ENCODE measurements around the gene IL1RAPL1. TPM values are rescaled to one million over a fixed set of nuclear protein-coding genes. Genes with fewer than 3 reads are reported as not detected.

Gene IL1RAPL1
- polyA plus RNA-seq, 1 of the 3 experiments (the other 2 are of a cell fraction) = 2.8 TPM

DNA sequence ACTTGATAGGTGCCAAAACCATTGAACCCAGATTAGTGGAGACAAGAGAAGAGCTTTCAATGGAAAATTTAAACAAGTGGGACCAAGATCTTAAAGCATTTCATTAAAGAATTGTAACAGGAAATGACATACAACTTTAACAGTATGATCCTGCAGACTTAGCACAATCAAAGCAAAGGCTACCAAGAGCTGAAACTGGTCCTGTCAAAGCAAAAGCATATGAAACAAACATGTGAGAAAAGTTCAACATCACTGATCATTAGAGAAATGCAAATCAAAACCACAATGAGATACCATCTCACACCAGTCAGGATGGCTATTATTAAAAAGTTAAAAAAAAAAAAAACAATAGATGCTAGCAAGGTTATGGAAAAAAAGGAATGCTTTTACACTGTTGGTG, 425.6 kb downstream of the IL1RAPL1 start:
- POLR2A ChIA-PET = no interaction called here
- Histone ChIP-seq H3K27ac (ENCODE audit: low read depth in 2 of 2, low read length in 1 of 2) (no peak overlapping the region), H3K36me3 (replicated peaks in 1 of 2; ENCODE audit: control insufficient read depth in 1 of 2, insufficient read depth in 2 of 2, low read length in 1 of 2) (no peaks in the 10 kb centered on the region), H3K9me3 (no peaks in the 10 kb centered on the region), H3K4me2 (no peak overlapping the region), H3K27me3 (ENCODE audit: insufficient read depth) (no peaks in the 10 kb centered on the region), H3K4me1 (ENCODE audit: control insufficient read depth in 1 of 2, insufficient read depth in 2 of 2, low read depth in 1 of 2, low read length in 1 of 2) (no peaks in the 10 kb centered on the region), H3K9me2 (no peaks in the 10 kb centered on the region), H2AFZ (ENCODE audit: low read depth) (no peak overlapping the region), H3F3A (replicated peaks; ENCODE audit: insufficient read depth) (no peaks in the 10 kb centered on the region), H3K9ac (no peak overlapping the region), H3K4me3 (ENCODE audit: low read depth in 2 of 2, low read length in 1 of 2) (no peak overlapping the region), H4K20me1 (ENCODE audit: insufficient read depth) (no peaks in the 10 kb centered on the region), H3K79me2 (ENCODE audit: insufficient read depth) (no peaks in the 10 kb centered on the region)
- no peak for DNase-seq
- CTCF ChIA-PET = no interaction called here
- TF ChIP-seq NFIC (IDR thresholded peaks at IDR 0.05; ENCODE audit: borderline replicate concordance) (no peak), YY1 (IDR thresholded peaks at IDR 0.05; ENCODE audit: low read depth) (no peak)

GRCh38 chrX:29023207-29023606, 436.0 kb downstream of the IL1RAPL1 start:
- Histone ChIP-seq H3K27me3 (ENCODE audit: insufficient read depth) (no peaks in the 10 kb centered on the region), H3K9me2 (no peaks in the 10 kb centered on the region), H3K9ac (no peak overlapping the region), H3F3A (replicated peaks; ENCODE audit: insufficient read depth) (no peaks in the 10 kb centered on the region), H3K36me3 (replicated peaks in 1 of 2; ENCODE audit: control insufficient read depth in 1 of 2, insufficient read depth in 2 of 2, low read length in 1 of 2) (no peaks in the 10 kb centered on the region), H3K4me2 (no peak overlapping the region), H3K79me2 (ENCODE audit: insufficient read depth) (no peaks in the 10 kb centered on the region), H4K20me1 (ENCODE audit: insufficient read depth) (no peaks in the 10 kb centered on the region), H3K9me3 (no peaks in the 10 kb centered on the region), H3K4me1 (ENCODE audit: control insufficient read depth in 1 of 2, insufficient read depth in 2 of 2, low read depth in 1 of 2, low read length in 1 of 2) (no peaks in the 10 kb centered on the region), H3K27ac (ENCODE audit: low read depth in 2 of 2, low read length in 1 of 2) (no peak overlapping the region), H3K4me3 (ENCODE audit: low read depth in 2 of 2, low read length in 1 of 2) (no peak overlapping the region), H2AFZ (ENCODE audit: low read depth) (no peak overlapping the region)
- ChIA-PET CTCF (no interaction called here), POLR2A (no interaction called here)
- TF ChIP-seq RXRA (IDR thresholded peaks at IDR 0.05; ENCODE audit: borderline replicate concordance, low read depth) (no peak), TCF12 (IDR thresholded peaks at IDR 0.05) (no peak), FOSL2 (IDR thresholded peaks at IDR 0.05; ENCODE audit: borderline replicate concordance, low read depth) (no peak), RFX5 (IDR thresholded peaks at IDR 0.05; ENCODE audit: low read length) (no peak), EZH2phosphoT487 (IDR thresholded peaks at IDR 0.05; ENCODE audit: borderline replicate concordance, low read depth) (no peak), EP300 (IDR thresholded peaks at IDR 0.05; ENCODE audit: borderline replicate concordance in 1 of 2, low read depth in 1 of 2, low read length in 1 of 2) (no peak), NRF1 (IDR thresholded peaks at IDR 0.05; ENCODE audit: low read depth, low read length) (no peak), GATA2 (CRISPR knock-in tag; IDR thresholded peaks at IDR 0.05) (no peak), FOXJ3 (CRISPR knock-in tag; IDR thresholded peaks at IDR 0.05) (no peak), USF1 (IDR thresholded peaks at IDR 0.05; ENCODE audit: borderline replicate concordance, low read depth) (no peak), USF2 (IDR thresholded peaks at IDR 0.05; ENCODE audit: borderline replicate concordance, low read depth, low read length) (no peak), GABPA (IDR thresholded peaks at IDR 0.05; ENCODE audit: low read depth) (no peak), ZBTB33 (IDR thresholded peaks at IDR 0.05; ENCODE audit: borderline replicate concordance, low read depth) (no peak), TAF1 (IDR thresholded peaks at IDR 0.05; ENCODE audit: borderline replicate concordance, low read depth, low read length) (no peak), NFIC (IDR thresholded peaks at IDR 0.05; ENCODE audit: borderline replicate concordance) (no peak), MEF2A (IDR thresholded peaks at IDR 0.05; ENCODE audit: borderline replicate concordance, low read depth) (no peak), YY1 (IDR thresholded peaks at IDR 0.05; ENCODE audit: low read depth) (no peak)
- DNase-seq = no peak

All from SK-N-SH (cell line).